ENCODE measurements around the gene MLPH. TPM values are rescaled to one million over a fixed set of nuclear protein-coding genes. Genes with fewer than 3 reads are reported as not detected.

MLPH gene
- total and polyA plus RNA-seq, 2 of the 13 experiments (the other 11 are each of a cell fraction or from before 2014, with no cell fraction given): 0.12 TPM; not detected in 1

GRCh38 chr2:237581751-237582746, 95.0 kb downstream of the MLPH start (continued):
- TF ChIP-seq ZNF770 (CRISPR knock-in tag; IDR thresholded peaks at IDR 0.05): peak; percentile 94
- peak; percentile 90 for TF ChIP-seq ZBTB38 (CRISPR knock-in tag; IDR thresholded peaks at IDR 0.05)
- no peak for TF ChIP-seq MLXIP (CRISPR knock-in tag; IDR thresholded peaks at IDR 0.05; ENCODE audit: borderline replicate concordance)
- no peak for TF ChIP-seq ZBTB34 (CRISPR knock-in tag; IDR thresholded peaks at IDR 0.05)
- TF ChIP-seq ZNF143 (CRISPR knock-in tag; IDR thresholded peaks at IDR 0.05): no peak
- no peak for TF ChIP-seq PCBP1 (IDR thresholded peaks at IDR 0.05; ENCODE audit: borderline replicate concordance, low read depth, low read length)
- TF ChIP-seq MIXL1 (CRISPR knock-in tag; IDR thresholded peaks at IDR 0.05): no peak
- peak; percentile 57 for TF ChIP-seq RBFOX2 (IDR thresholded peaks at IDR 0.05; ENCODE audit: low read depth, low read length)
- TF ChIP-seq ZNF343 (CRISPR knock-in tag; IDR thresholded peaks at IDR 0.05): no peak
- peak; percentile 67; the same call in 1 of the 2 replicates for TF ChIP-seq PHF21A (CRISPR knock-in tag; IDR thresholded peaks at IDR 0.05)
- no peak for TF ChIP-seq MATR3 (CRISPR knock-in tag; IDR thresholded peaks at IDR 0.05)
- TF ChIP-seq HMG20A (CRISPR knock-in tag; IDR thresholded peaks at IDR 0.05; ENCODE audit: borderline replicate concordance): no peak
- TF ChIP-seq TAF15 (IDR thresholded peaks at IDR 0.05; ENCODE audit: low read depth, low read length, poor library complexity, severe bottlenecking): no peak
- TF ChIP-seq ZNF784 (CRISPR knock-in tag; IDR thresholded peaks at IDR 0.05; ENCODE audit: borderline replicate concordance): no peak
- 0 out of 2 replicates have a peak, but pooled peaks have one; percentile 43 for TF ChIP-seq ZNF563 (CRISPR knock-in tag; IDR thresholded peaks at IDR 0.05)
- TF ChIP-seq RFX3 (CRISPR knock-in tag; IDR thresholded peaks at IDR 0.05): no peak
- peak; percentile 74 for TF ChIP-seq PATZ1 (CRISPR knock-in tag; IDR thresholded peaks at IDR 0.05)
- no peak for TF ChIP-seq ZBTB25 (CRISPR knock-in tag; IDR thresholded peaks at IDR 0.05)
